IMR-90 (cell line): Measurements from ENCODE around the gene FMNL3. TPM values are rescaled to one million over a fixed set of nuclear protein-coding genes. Genes with fewer than 3 reads are reported as not detected.

Experiments
- ATAC-seq: fragments of 200-7000 bp; cut with Tn5 transposase; 2 replicates; pipeline ENCODE4 v1.9.1; 2020; ENCODE audit warnings: low read depth, mild to moderate bottlenecking, moderate library complexity
- BruUV-seq: library from RNA; stranded (reverse); fragments of 400-500 nt; replicated peaks from 2 replicates; lab custom pipeline; 2021; lab: Mats Ljungman, UMichigan
- CTCF ChIA-PET: fragments of 300-600 bp; formaldehyde crosslinking; extraction: SDS; loops from one replicate; lab custom pipeline; 2021; ENCODE audit warnings: antibody characterized with exemption; lab: Yijun Ruan, JAX
- POLR2A ChIA-PET: fragments of 300-600 bp; sonication (Branson Sonifier 250); formaldehyde crosslinking; loops from one replicate; lab custom pipeline; 2022; ENCODE audit warnings: antibody characterized with exemption; ENCODE audit not compliant: unreplicated experiment; lab: Charles Lee
- DNase-seq: peaks from one replicate; pipeline ENCODE4 v3.0.0; 2013
- H2AFZ ChIP-seq: replicated peaks from 2 replicates; pipeline ENCODE3; 2013; ENCODE audit warnings: low read length, mild to moderate bottlenecking; ENCODE audit not compliant: poor library complexity
- H2AK5ac ChIP-seq: 2 replicates; pipeline ENCODE4 v1.6.1; 2013; ENCODE audit warnings: low read depth, low read length, inconsistent platforms
- H2AK9ac ChIP-seq: replicated peaks from 2 replicates; pipeline ENCODE3; 2013; ENCODE audit warnings: mild to moderate bottlenecking, low read depth, low read length, moderate library complexity; ENCODE audit not compliant: poor library complexity
- H2BK120ac ChIP-seq: 2 replicates; pipeline ENCODE4 v1.6.1; 2013; ENCODE audit warnings: low read depth, low read length, inconsistent platforms
- H2BK15ac ChIP-seq: 3 replicates; pipeline ENCODE4 v1.6.1; 2013; ENCODE audit warnings: low read depth, low read length, inconsistent platforms
- H2BK20ac ChIP-seq: 2 replicates; pipeline ENCODE4 v1.6.1; 2013; ENCODE audit warnings: low read depth, mild to moderate bottlenecking, inconsistent platforms, low read length, moderate library complexity
- H2BK5ac ChIP-seq: 2 replicates; pipeline ENCODE4 v1.6.1; 2013; ENCODE audit warnings: mild to moderate bottlenecking, low read depth, low read length, inconsistent platforms; ENCODE audit not compliant: poor library complexity, severe bottlenecking
- H3K14ac ChIP-seq: replicated peaks from 2 replicates; pipeline ENCODE4 v1.6.1; 2013; ENCODE audit warnings: low read depth, low read length, inconsistent platforms
- H3K18ac ChIP-seq: 2 replicates; pipeline ENCODE4 v1.6.1; 2013; ENCODE audit warnings: low read depth, low read length, control low read depth
- H3K23ac ChIP-seq: 2 replicates; pipeline ENCODE4 v1.6.1; 2013; ENCODE audit warnings: low read depth, low read length, inconsistent platforms
- H3K27ac ChIP-seq: 2 replicates; pipeline ENCODE4 v1.5.1; 2013; ENCODE audit warnings: mild to moderate bottlenecking, control low read depth, low read length; ENCODE audit not compliant: insufficient read depth
- H3K27me3 ChIP-seq: 2 replicates; pipeline ENCODE4 v1.6.1; 2013; ENCODE audit warnings: low read length; ENCODE audit not compliant: control insufficient read depth, insufficient read depth
- H3K36me3 ChIP-seq: 2 replicates; pipeline ENCODE4 v1.6.1; 2013; ENCODE audit warnings: low read length, mixed read lengths; ENCODE audit not compliant: control insufficient read depth, insufficient read depth
- H3K4ac ChIP-seq: 2 replicates; pipeline ENCODE4 v1.6.1; 2013; ENCODE audit warnings: low read depth, low read length, inconsistent platforms
- H3K4me1 ChIP-seq: 2 replicates; pipeline ENCODE4 v1.6.1; 2013; ENCODE audit warnings: low read length, mixed read lengths; ENCODE audit not compliant: control insufficient read depth, insufficient read depth
- H3K4me2 ChIP-seq: 2 replicates; pipeline ENCODE4 v1.6.1; 2013; ENCODE audit warnings: low read depth, mild to moderate bottlenecking, control low read depth, low read length, moderate library complexity
- H3K4me3 ChIP-seq: 2 replicates; pipeline ENCODE4 v1.5.1; 2013; ENCODE audit warnings: low read depth, mild to moderate bottlenecking, control low read depth, low read length, moderate library complexity; ENCODE audit not compliant: insufficient read depth
- H3K56ac ChIP-seq: 2 replicates; pipeline ENCODE4 v1.6.1; 2013; ENCODE audit warnings: low read length, inconsistent platforms; ENCODE audit not compliant: insufficient read depth; ENCODE audit errors: extremely low read depth
- H3K79me1 ChIP-seq, 2 experiments: 2 replicates each; pipeline ENCODE4 v1.6.1; 2013; ENCODE audit warnings: low read length in 2 of 2, inconsistent platforms in 1 of 2, low read depth in 1 of 2
- H3K9ac ChIP-seq: 2 replicates; pipeline ENCODE4 v1.6.1; 2013; ENCODE audit warnings: low read depth, low read length, control low read depth
- H3K9me1 ChIP-seq: 2 replicates; pipeline ENCODE4 v1.6.1; 2013; ENCODE audit warnings: low read length, inconsistent platforms; ENCODE audit not compliant: insufficient read depth
- H3K9me3 ChIP-seq: 2 replicates; pipeline ENCODE4 v1.6.1; 2013; ENCODE audit warnings: low read length; ENCODE audit not compliant: control insufficient read depth, insufficient read depth
- H4K20me1 ChIP-seq: 2 replicates; pipeline ENCODE4 v1.6.1; 2013; ENCODE audit warnings: low read length, inconsistent platforms; ENCODE audit not compliant: insufficient read depth
- H4K5ac ChIP-seq: 2 replicates; pipeline ENCODE4 v1.6.1; 2013; ENCODE audit warnings: mild to moderate bottlenecking, low read depth, low read length, control low read depth
- H4K8ac ChIP-seq, 2 experiments: 2 replicates each; pipeline ENCODE4 v1.6.1; 2013; ENCODE audit warnings: low read depth in 2 of 2, low read length in 2 of 2, control low read depth in 1 of 2, inconsistent platforms in 1 of 2
- H4K91ac ChIP-seq: 2 replicates; pipeline ENCODE4 v1.6.1; 2013; ENCODE audit warnings: low read depth, low read length, inconsistent platforms; ENCODE audit not compliant: insufficient read depth
- CEBPB ChIP-seq: IDR thresholded peaks from 2 replicates; pipeline ENCODE4 v1.6.1; 2012; ENCODE audit warnings: low read depth, low read length, improper control_type of control experiment
- FOS ChIP-seq: fragments of 150-350 bp; IDR thresholded peaks from 2 replicates; pipeline ENCODE4 v1.6.1; 2016; ENCODE audit warnings: low read depth, low read length
- MAFK ChIP-seq: IDR thresholded peaks from 2 replicates; pipeline ENCODE4 v1.6.1; 2012; ENCODE audit warnings: low read depth, low read length, improper control_type of control experiment
- NFE2L2 ChIP-seq: fragments of 150-350 bp; IDR thresholded peaks from 2 replicates; pipeline ENCODE4 v1.6.1; 2016; ENCODE audit warnings: low read depth, mild to moderate bottlenecking, low read length
- POLR2A ChIP-seq: IDR thresholded peaks from 2 replicates; pipeline ENCODE4 v1.6.1; 2012; ENCODE audit warnings: mild to moderate bottlenecking, low read depth, low read length
- RAD21 ChIP-seq: IDR thresholded peaks from 2 replicates; pipeline ENCODE4 v1.6.1; 2012; ENCODE audit warnings: low read length, improper control_type of control experiment
- RCOR1 ChIP-seq: IDR thresholded peaks from 2 replicates; pipeline ENCODE4 v1.6.1; 2012; ENCODE audit warnings: mild to moderate bottlenecking, low read length, improper control_type of control experiment; ENCODE audit not compliant: insufficient replicate concordance
- RFX5 ChIP-seq: IDR thresholded peaks from 2 replicates; pipeline ENCODE4 v1.8.0; 2012; ENCODE audit warnings: low read depth, mild to moderate bottlenecking, low read length, moderate library complexity
- SMC3 ChIP-seq: fragments of 150-350 bp; IDR thresholded peaks from 2 replicates; pipeline ENCODE4 v1.6.1; 2016; ENCODE audit warnings: low read depth, mild to moderate bottlenecking, antibody characterized with exemption, low read length, moderate library complexity
- USF2 ChIP-seq: fragments of 150-350 bp; IDR thresholded peaks from 2 replicates; pipeline ENCODE4 v1.6.1; 2017; ENCODE audit warnings: mild to moderate bottlenecking, antibody characterized with exemption, low read length, low read depth
- WGBS, 2 experiments: methylation state at CpG; one replicate each; pipeline versions ENCODE4 v1.1.5 to v1.1.7; 2013; ENCODE audit warnings: missing lambda C conversion rate in 2 of 2; ENCODE audit not compliant: insufficient read length in 1 of 2; ENCODE audit errors: extremely low coverage in 2 of 2; 5-methylcytosine and 5-hydroxymethylcytosine counted together
- dilution Hi-C: fragments of 300-500 bp; cut with HindIII; formaldehyde crosslinking; loops from one replicate; pipeline ENCODE4 v1.14.3; 2018; ENCODE audit warnings: low sequenced_read_pairs; ENCODE audit not compliant: unreplicated experiment
- in situ Hi-C: fragments of 300-500 bp; cut with MboI; formaldehyde crosslinking; loops from 3 replicates; pipeline ENCODE4 v1.14.3; 2019; ENCODE audit warnings: low sequenced_read_pairs, inconsistent platforms, mixed read lengths
- intact Hi-C: fragments of 100-400 bp; cut with micrococcal nuclease; formaldehyde crosslinking; loops from 2 replicates; pipeline ENCODE4 v1.10.0; 2022
- polyA plus RNA-seq, 3 experiments: library from polyadenylated mRNA; depleted of rRNA; stranded (reverse); fragments of >200 nt; gene quantifications; 2 replicates each; pipeline ENCODE4 v1.2.3, GENCODE V29; 2012; ENCODE audit warnings: low replicate concordance in 1 of 3
- total RNA-seq: library from RNA; depleted of rRNA; stranded (reverse); fragments of >200 nt; gene quantifications from 2 replicates; pipeline ENCODE4 v1.2.3, GENCODE V29; 2012
- TF ChIP-seq, protein P1 (sequence below): fragments of 150-350 bp; IDR thresholded peaks from 2 replicates; pipeline ENCODE4 v1.6.1; 2016; ENCODE audit warnings: low read depth, mild to moderate bottlenecking, low read length, moderate library complexity, borderline replicate concordance

Gene FMNL3
- total and polyA plus RNA-seq, 2 of the 4 experiments (the other 2 are of a cell fraction) = 16.3 to 36.4 TPM

GRCh38 chr12:49651855-49652254 lies 55.4 kb downstream of the FMNL3 start:
- Histone ChIP-seq H2BK5ac (no peak overlapping the region), H3K4me1 (no peaks in the 10 kb centered on the region), H2AK5ac (no peak overlapping the region), H2AFZ (no peak overlapping the region), H3K9me1 (peaks cover 8% of the 10 kb centered on the region; the same call in 1 of the 2 replicates), H2BK120ac (no peak overlapping the region), H4K5ac (no peak overlapping the region), H3K9me3 (no peaks in the 10 kb centered on the region), H3K79me1 (0 out of 4 replicates have a peak, but pooled peaks cover 0 to 7% of the 10 kb centered on the region in 2 experiments), H2BK15ac (no peak overlapping the region), H4K20me1 (no peaks in the 10 kb centered on the region), H2BK20ac (no peak overlapping the region), H3K4me2 (no peak overlapping the region), H3K14ac (no peak overlapping the region), H3K36me3 (peaks cover 63% of the 10 kb centered on the region), H4K8ac (no peak overlapping the region), H3K56ac (no peak overlapping the region), H3K18ac (no peak overlapping the region), H3K4me3 (no peak overlapping the region), H2AK9ac (no peak overlapping the region), H3K27ac (no peak overlapping the region), H3K23ac (no peak overlapping the region), H3K27me3 (no peaks in the 10 kb centered on the region), H3K4ac (no peak overlapping the region), H3K9ac (no peak overlapping the region), H4K91ac (no peak overlapping the region)
- in situ Hi-C loops (no loop called here), dilution Hi-C loops (no loop called here), intact Hi-C loops (no loop called here)
- ATAC-seq (no peak), DNase-seq (no peak)
- CTCF ChIA-PET = interaction anchor here (0.8 kb wide), 1 partner anchor 95 kb away, joined by 3 read pairs; no protein-coding TSS in a partner anchor
- POLR2A ChIA-PET = no interaction called here
- WGBS, 2 experiments = 100% methylated on average over 1 of the region's 8 CpGs; no CpG with 5 or more reads in 1 of the 2 experiments
- TF ChIP-seq, protein P1, sequence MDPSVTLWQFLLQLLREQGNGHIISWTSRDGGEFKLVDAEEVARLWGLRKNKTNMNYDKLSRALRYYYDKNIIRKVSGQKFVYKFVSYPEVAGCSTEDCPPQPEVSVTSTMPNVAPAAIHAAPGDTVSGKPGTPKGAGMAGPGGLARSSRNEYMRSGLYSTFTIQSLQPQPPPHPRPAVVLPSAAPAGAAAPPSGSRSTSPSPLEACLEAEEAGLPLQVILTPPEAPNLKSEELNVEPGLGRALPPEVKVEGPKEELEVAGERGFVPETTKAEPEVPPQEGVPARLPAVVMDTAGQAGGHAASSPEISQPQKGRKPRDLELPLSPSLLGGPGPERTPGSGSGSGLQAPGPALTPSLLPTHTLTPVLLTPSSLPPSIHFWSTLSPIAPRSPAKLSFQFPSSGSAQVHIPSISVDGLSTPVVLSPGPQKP = no peak
- TF ChIP-seq FOS (no peak), CEBPB (no peak), RAD21 (no peak), RFX5 (no peak), POLR2A (no peak), RCOR1 (no peak), MAFK (no peak), SMC3 (no peak), NFE2L2 (no peak), USF2 (no peak)
- BruUV-seq = no TSS peak
